Nephron (organoid): ENCODE results near the gene LSG1.

Experiments
- H3K27ac Mint-ChIP-seq, 3 experiments: 2 replicates each; pipeline ENCODE4 v1.8.0; 2020; ENCODE audit warnings: mixed read lengths in 3 of 3, mild to moderate bottlenecking in 2 of 3, moderate library complexity in 1 of 3
- H3K27me3 Mint-ChIP-seq: 2 replicates; pipeline ENCODE4 v1.8.0; 2021; ENCODE audit warnings: low read depth, mild to moderate bottlenecking, moderate library complexity, mixed read lengths
- H3K36me3 Mint-ChIP-seq: 2 replicates; pipeline ENCODE4 v1.8.0; 2020; ENCODE audit warnings: low read depth, mixed read lengths
- H3K4me1 Mint-ChIP-seq: 2 replicates; pipeline ENCODE4 v1.8.0; 2020; ENCODE audit warnings: mixed read lengths
- H3K4me3 Mint-ChIP-seq, 3 experiments: 2 replicates each; pipeline ENCODE4 v1.8.0; 2020; ENCODE audit warnings: mild to moderate bottlenecking in 3 of 3, mixed read lengths in 3 of 3, moderate library complexity in 2 of 3
- H3K9me3 Mint-ChIP-seq: 2 replicates; pipeline ENCODE4 v1.8.0; 2020; ENCODE audit warnings: mixed read lengths
- CTCF ChIP-seq, 3 experiments: fragments of 200-600 bp; sonication (generic); IDR thresholded peaks; one replicate each; pipeline ENCODE4 v1.5.0; 2021; ENCODE audit warnings: antibody characterized with exemption in 3 of 3; ENCODE audit not compliant: unreplicated experiment in 3 of 3

The LSG1 gene

GRCh38 chr3:194686414-194686815 is 14.4 kb upstream of the LSG1 start:
- Mint-ChIP-seq H3K27me3 (peaks cover 30% of the 10 kb centered on the region), H3K4me1 (peaks cover 45% of the 10 kb centered on the region), H3K4me3 (peak overlapping the region; percentile 92 to 99 (median 98)), H3K9me3 (no peaks in the 10 kb centered on the region), H3K27ac (peak overlapping the region in 2 of 3 experiments; percentile 36 to 70), H3K36me3 (no peaks in the 10 kb centered on the region)
- no peak for TF ChIP-seq CTCF (IDR thresholded peaks at IDR 0.05; ENCODE audit: unreplicated experiment in 3 of 3)

DNA sequence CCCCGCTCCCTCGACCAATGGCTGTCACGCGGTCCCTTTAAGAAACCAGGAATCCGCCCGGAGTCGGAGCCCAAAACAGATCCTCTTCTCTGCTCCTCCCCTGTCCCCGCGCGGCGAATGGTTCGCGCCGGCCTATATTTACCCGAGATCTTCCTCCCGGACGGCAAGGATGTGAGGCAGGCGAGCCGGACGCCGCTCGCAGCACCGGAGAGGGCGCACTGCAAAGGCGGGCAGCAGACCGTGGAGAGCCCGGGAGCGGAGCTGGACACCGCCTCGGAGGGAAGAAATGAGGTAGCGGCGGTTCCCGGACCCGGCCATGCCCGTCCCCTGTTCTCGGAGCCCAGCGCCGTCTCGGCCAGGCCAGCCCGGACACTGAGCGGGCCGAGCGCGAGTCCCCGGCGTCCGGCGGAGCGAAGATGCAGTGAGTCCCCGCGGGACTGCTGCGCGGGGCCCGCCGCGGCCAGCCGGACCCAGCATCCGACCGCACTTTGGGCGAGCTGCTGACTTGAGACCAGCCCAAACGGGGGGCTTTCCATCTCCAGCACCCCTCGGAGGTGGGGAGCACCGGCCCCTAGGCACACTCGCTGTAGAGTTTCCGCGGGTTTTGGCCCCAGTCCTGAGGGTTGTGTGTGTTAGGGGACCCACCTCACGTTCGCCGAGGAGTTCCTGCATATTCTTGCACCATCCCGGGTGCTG is 13.9 kb upstream of the LSG1 start, which contains the start of gene FAM43A:
Gene FAM43A (plus strand): TSS at position 166 of the 696 bp plus-strand sequence. CDS start 944 bp downstream, outside the sequence.
- Mint-ChIP-seq H3K36me3 (no peaks in the 10 kb centered on the region), H3K4me3 (peak within 1 kb of the TSS; percentile 92 to 99 (median 98)), H3K4me1 (peaks cover 40% of the 10 kb centered on the region), H3K27me3 (peaks cover 34% of the 10 kb centered on the region), H3K27ac (peak within 1 kb of the TSS; percentile 41 to 92 (median 71)), H3K9me3 (no peaks in the 10 kb centered on the region)
- peak in 1 of 3 experiments; percentile 22 for TF ChIP-seq CTCF (IDR thresholded peaks at IDR 0.05; ENCODE audit: unreplicated experiment in 3 of 3)

GRCh38 chr3:194685065-194685717 is 13.2 kb upstream of the LSG1 start:
- no peak for TF ChIP-seq CTCF (IDR thresholded peaks at IDR 0.05; ENCODE audit: unreplicated experiment in 3 of 3)

GRCh38 chr3:194683380-194683779 is 11.4 kb upstream of the LSG1 start:
- Mint-ChIP-seq H3K36me3 (no peaks in the 10 kb centered on the region), H3K27ac (no peak overlapping the region), H3K9me3 (no peaks in the 10 kb centered on the region), H3K4me3 (no peak overlapping the region), H3K4me1 (peaks cover 17% of the 10 kb centered on the region), H3K27me3 (peaks cover 35% of the 10 kb centered on the region)
- no peak for TF ChIP-seq CTCF (IDR thresholded peaks at IDR 0.05; ENCODE audit: unreplicated experiment in 3 of 3)

More at GRCh38 chr3:194685065-194685717, 13.2 kb upstream of the LSG1 start:
- Mint-ChIP-seq H3K36me3 (no peaks in the 10 kb centered on the region), H3K27me3 (peaks cover 35% of the 10 kb centered on the region), H3K4me3 (peak overlapping the region; percentile 92 to 99 (median 98)), H3K27ac (peak overlapping the region; percentile 41 to 92 (median 71)), H3K4me1 (peaks cover 35% of the 10 kb centered on the region), H3K9me3 (no peaks in the 10 kb centered on the region)

GRCh38 chr3:194682694-194683310 is 10.8 kb upstream of the LSG1 start:
- Mint-ChIP-seq H3K9me3 (no peaks in the 10 kb centered on the region), H3K4me1 (peaks cover 15% of the 10 kb centered on the region), H3K27ac (peak overlapping the region in 1 of 3 experiments; percentile 39), H3K27me3 (peaks cover 35% of the 10 kb centered on the region), H3K4me3 (peak overlapping the region in 2 of 3 experiments; percentile 11 to 15), H3K36me3 (no peaks in the 10 kb centered on the region)
- TF ChIP-seq CTCF (IDR thresholded peaks at IDR 0.05; ENCODE audit: unreplicated experiment in 3 of 3): peak; percentile 89 to 95 (median 91)
